ENCODE measurements around the gene PBX3. TPM values are rescaled to one million over a fixed set of nuclear protein-coding genes. Genes with fewer than 3 reads are reported as not detected.

PBX3 gene
- total and polyA plus RNA-seq, 10 of the 15 experiments (the other 5 are each of a cell fraction or from before 2014, with no cell fraction given) = 6.7 to 146 (median 22.2) TPM

- no TSS peak for BruUV-seq (replicated peaks)
- Histone ChIP-seq H2AFZ (ENCODE audit: control insufficient read depth, low read depth, low read length) (no peak overlapping the region), H3K27ac (ENCODE audit: control insufficient read depth, insufficient read depth) (no peak overlapping the region), H3K4me3 (no peak overlapping the region), H3K27me3 (replicated peaks in 1 of 2; ENCODE audit: control insufficient read depth in 2 of 2, insufficient read depth in 2 of 2, low read length in 1 of 2) (no peaks in the 10 kb centered on the region), H3K9ac (ENCODE audit: control insufficient read depth, insufficient read depth, low read length) (no peak overlapping the region), H3K4me2 (ENCODE audit: control insufficient read depth, insufficient read depth) (no peak overlapping the region), H3K4me1 (ENCODE audit: control insufficient read depth, insufficient read depth, low read length) (peaks cover 10% of the 10 kb centered on the region), H3K9me3 (replicated peaks; ENCODE audit: control insufficient read depth, insufficient read depth, low read length) (no peaks in the 10 kb centered on the region; the same call in 1 of the 3 replicates), H3K79me2 (ENCODE audit: control insufficient read depth, insufficient read depth, low read length) (peaks cover 47% of the 10 kb centered on the region), H3K36me3 (ENCODE audit: control insufficient read depth in 2 of 2, insufficient read depth in 2 of 2, low read length in 1 of 2) (peaks cover 2 to 8% of the 10 kb centered on the region in 2 experiments; a peak in 2 of 4 replicates), H4K20me1 (ENCODE audit: control insufficient read depth, insufficient read depth) (no peaks in the 10 kb centered on the region)
- ATAC-seq (no peak), DNase-seq (ENCODE audit: low read depth, low spot score) (no peak), FAIRE-seq (no peak)
- TF ChIP-seq MYC (IDR thresholded peaks at IDR 0.05; ENCODE audit: insufficient read depth, insufficient read length, insufficient replicate concordance, low read length, severe bottlenecking) = no peak
- TF ChIP-seq SRF (IDR thresholded peaks at IDR 0.05; ENCODE audit: low read depth in 2 of 2, low read length in 2 of 2) = no peak
- no peak for TF ChIP-seq MEF2B (IDR thresholded peaks at IDR 0.05; ENCODE audit: partially characterized antibody, poor library complexity, severe bottlenecking)
- no peak for TF ChIP-seq TBL1XR1 (IDR thresholded peaks at IDR 0.05; ENCODE audit: low read depth, low read length)
- no peak for TF ChIP-seq NBN (IDR thresholded peaks at IDR 0.05)
- no peak for TF ChIP-seq ESRRA (IDR thresholded peaks at IDR 0.05; ENCODE audit: low read length)
- TF ChIP-seq KLF5 (IDR thresholded peaks at IDR 0.05; ENCODE audit: partially characterized antibody) = no peak
- ChIA-PET CTCF (interaction anchor here (0.7 to 1.9 kb wide), 2 partner anchors 12 to 23 kb away, joined by 3 to 4 read pairs; no protein-coding TSS in a partner anchor), SMC1A (ENCODE audit: uncharacterized antibody, unreplicated experiment) (interaction anchor here (0.8 to 1.8 kb wide), 6 partner anchors 10 to 209 kb away, joined by 3 to 7 read pairs (median 4); no protein-coding TSS in a partner anchor), RAD21 (ENCODE audit: unreplicated experiment) (no interaction called here), POLR2A (interaction anchor here (1.1 kb wide), 1 partner anchor 25 kb away, joined by 4 read pairs; no protein-coding TSS in a partner anchor)
- in situ Hi-C loops (cut with MboI) (no loop called here), intact Hi-C loops (cut with micrococcal nuclease; ENCODE audit: unreplicated experiment) (no loop called here)
Observed at GRCh38 chr9:125771037-125771436, 23.9 kb downstream of the PBX3 start.

GRCh38 chr9:125772740-125773139 lies 25.6 kb downstream of the PBX3 start:
- no peaks in the 10 kb centered on the region for H3K27me3 ChIP-seq (replicated peaks in 1 of 2; ENCODE audit: control insufficient read depth in 2 of 2, insufficient read depth in 2 of 2, low read length in 1 of 2)
- no peak overlapping the region for H3K27ac ChIP-seq (ENCODE audit: control insufficient read depth, insufficient read depth)
- intact Hi-C loops (cut with micrococcal nuclease; ENCODE audit: unreplicated experiment) = no loop called here
- H3K79me2 ChIP-seq (ENCODE audit: control insufficient read depth, insufficient read depth, low read length) = peaks cover 34% of the 10 kb centered on the region
- no TSS peak for BruUV-seq (replicated peaks)
- ATAC-seq (no peak), FAIRE-seq (no peak), DNase-seq (ENCODE audit: low read depth, low spot score) (no peak)
- no peak overlapping the region for H3K4me3 ChIP-seq
- in situ Hi-C loops (cut with MboI) = no loop called here
- ChIA-PET CTCF (interaction anchor here (1.0 to 1.2 kb wide), 2 partner anchors 10 to 13 kb away, joined by 3 to 5 read pairs; no protein-coding TSS in a partner anchor), RAD21 (ENCODE audit: unreplicated experiment) (interaction anchor here (0.6 to 1.1 kb wide), 2 partner anchors 55 to 140 kb away, joined by 3 read pairs; no protein-coding TSS in a partner anchor), POLR2A (interaction anchor here (0.5 kb wide), 1 partner anchor 93 kb away, joined by 3 read pairs; no protein-coding TSS in a partner anchor), SMC1A (ENCODE audit: uncharacterized antibody, unreplicated experiment) (interaction anchor here (0.8 to 1.8 kb wide), 5 partner anchors 10 to 214 kb away, joined by 3 to 5 read pairs (median 3); no protein-coding TSS in a partner anchor)
- no peak overlapping the region for H3K4me2 ChIP-seq (ENCODE audit: control insufficient read depth, insufficient read depth)
- H3K4me1 ChIP-seq (ENCODE audit: control insufficient read depth, insufficient read depth, low read length) = no peaks in the 10 kb centered on the region; the same call in 1 of the 2 replicates
- no peak overlapping the region for H3K9ac ChIP-seq (ENCODE audit: control insufficient read depth, insufficient read depth, low read length)
- peaks cover 2 to 8% of the 10 kb centered on the region in 2 experiments; a peak in 3 of 4 replicates for H3K36me3 ChIP-seq (ENCODE audit: control insufficient read depth in 2 of 2, insufficient read depth in 2 of 2, low read length in 1 of 2)
- H2AFZ ChIP-seq (ENCODE audit: control insufficient read depth, low read depth, low read length) = no peak overlapping the region
- no peaks in the 10 kb centered on the region for H4K20me1 ChIP-seq (ENCODE audit: control insufficient read depth, insufficient read depth)
- H3K9me3 ChIP-seq (replicated peaks; ENCODE audit: control insufficient read depth, insufficient read depth, low read length) = no peaks in the 10 kb centered on the region; the same call in 1 of the 3 replicates
- 98% methylated on average over 2 of the region's 2 CpGs for WGBS (ENCODE audit: insufficient coverage, insufficient replicate concordance, low lambda C conversion rate, missing lambda C conversion rate)
- TF ChIP-seq BRCA1 (IDR thresholded peaks at IDR 0.05; ENCODE audit: low read depth, low read length) (no peak), STAT1 (conservative IDR thresholded peaks at IDR 0.05) (no peak), BCL3 (IDR thresholded peaks at IDR 0.05; ENCODE audit: borderline replicate concordance, insufficient read depth, low read depth, low read length, poor library complexity, severe bottlenecking) (no peak), ZSCAN29 (IDR thresholded peaks at IDR 0.05) (no peak), YBX1 (IDR thresholded peaks at IDR 0.05) (no peak), RAD21 (IDR thresholded peaks at IDR 0.05; ENCODE audit: insufficient read depth, low read depth, low read length) (no peak), ELK1 (IDR thresholded peaks at IDR 0.05; ENCODE audit: low read depth, low read length) (no peak), ATF7 (IDR thresholded peaks at IDR 0.05; ENCODE audit: low read depth) (no peak), ZNF622 (IDR thresholded peaks at IDR 0.05) (no peak), NFXL1 (IDR thresholded peaks at IDR 0.05; ENCODE audit: borderline replicate concordance) (no peak)
